Measurements from ENCODE around the gene THOC2. TPM values are rescaled to one million over a fixed set of nuclear protein-coding genes. Genes with fewer than 3 reads are reported as not detected.
"Not testable (repeated sequence)": the region's sequence is repeated elsewhere in the genome, so short reads cannot be mapped to it uniquely, and the experiment has no call there.

The THOC2 gene
- total RNA-seq, 1 experiment from 2014 or later = 57.0 TPM

DNA sequence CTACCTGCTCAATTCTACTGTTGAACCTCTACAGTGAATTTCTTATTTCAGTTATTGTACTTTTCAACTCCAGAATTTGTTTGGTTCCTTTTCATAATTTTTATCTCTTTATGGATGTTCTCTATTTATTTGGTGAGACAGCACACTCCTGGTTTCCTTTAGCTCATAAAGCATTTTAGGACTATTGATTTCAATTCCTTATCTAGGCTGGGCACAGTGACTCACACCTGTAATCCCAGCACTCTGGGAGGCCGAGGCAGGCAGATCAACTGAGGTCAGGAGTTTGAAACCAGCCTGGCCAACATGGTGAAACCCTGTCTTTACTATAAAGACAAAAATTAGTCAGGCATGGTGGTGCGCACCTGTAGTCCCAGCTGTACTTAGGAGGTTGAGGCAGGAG, 57.7 kb downstream of the THOC2 start:
- no peak for DNase-seq (ENCODE audit: low read depth)

DNA sequence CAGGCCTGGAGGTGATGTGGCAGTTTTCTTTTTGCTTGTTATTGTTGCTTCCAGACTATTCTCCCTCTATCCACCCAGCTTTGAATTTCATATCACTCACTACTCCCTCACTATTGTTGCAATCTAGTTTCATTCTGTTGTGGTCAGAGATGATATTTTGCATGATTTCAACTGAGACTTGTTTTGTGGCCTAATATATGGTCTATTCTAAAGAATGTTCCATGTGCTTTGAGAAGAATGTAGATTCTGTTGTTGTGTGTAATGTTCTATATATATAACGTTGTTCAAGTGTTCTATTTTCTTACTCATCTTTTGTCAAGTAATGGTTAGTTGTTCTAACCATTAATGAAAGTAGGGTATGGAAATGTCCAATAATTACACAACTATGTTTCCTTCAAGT, 59.0 kb downstream of the THOC2 start:
- no peak for DNase-seq (ENCODE audit: low read depth)

DNA sequence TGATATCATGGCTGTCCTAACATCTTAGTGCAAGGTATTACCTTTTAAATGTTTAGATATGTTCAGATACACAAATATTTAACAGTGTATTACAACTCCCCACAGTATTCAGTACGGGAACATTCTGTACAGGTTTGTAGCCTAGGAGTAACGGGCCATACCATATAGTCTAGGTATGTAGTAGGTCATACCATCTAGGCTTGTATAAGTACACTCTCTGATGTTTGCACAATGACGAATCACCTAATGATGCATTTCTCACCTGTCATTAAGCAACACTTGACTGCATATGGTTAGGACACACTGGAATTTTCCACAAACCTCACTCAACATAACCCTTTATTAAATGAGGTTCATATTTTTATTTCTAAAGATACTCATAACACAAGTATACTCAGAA, 67.7 kb downstream of the THOC2 start:
- DNase-seq (ENCODE audit: low read depth) = peak; percentile 49

- DNase-seq (ENCODE audit: low read depth) = peak; percentile 47
Observed at GRCh38 chrX:123664467-123665167, 68.2 kb downstream of the THOC2 start.

DNA sequence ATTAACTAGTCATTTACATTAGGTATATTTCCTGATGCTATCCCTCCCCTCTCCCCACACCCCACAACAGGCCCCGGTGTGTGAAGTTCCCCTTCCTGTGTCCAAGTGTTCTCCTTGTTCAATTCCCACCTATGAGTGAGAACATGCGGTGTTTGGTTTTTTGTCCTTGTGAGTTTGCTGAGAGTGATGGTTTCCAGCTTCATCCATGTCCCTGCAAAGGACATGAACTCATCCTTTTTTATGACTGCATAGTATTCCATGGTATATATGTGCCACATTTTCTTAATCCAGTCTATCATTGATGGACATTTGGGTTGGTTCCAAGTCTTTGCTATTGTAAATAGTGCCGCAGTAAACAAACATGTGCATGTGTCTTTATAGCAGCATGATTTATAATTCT, 69.1 kb downstream of the THOC2 start:
- DNase-seq (ENCODE audit: low read depth) = not testable (repeated sequence)

DNA sequence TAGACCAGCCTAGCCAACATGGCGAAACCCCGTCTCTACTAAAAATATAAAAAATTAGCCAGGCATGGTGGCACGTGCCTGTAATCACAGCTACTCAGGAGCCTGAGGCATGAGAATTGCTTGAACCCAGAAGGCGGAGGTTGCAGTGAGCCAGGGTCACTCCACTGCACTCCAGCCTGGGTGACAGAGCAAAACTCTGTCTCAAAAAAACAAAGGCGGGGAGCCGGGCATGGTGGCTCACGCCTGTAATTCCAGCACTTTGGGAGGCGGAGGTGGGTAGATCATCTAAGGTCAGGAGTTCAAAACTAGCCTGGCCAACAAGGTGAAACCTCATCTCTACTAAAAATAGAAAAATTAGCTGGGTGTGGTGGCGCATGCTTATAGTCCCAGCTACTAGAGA, 76.3 kb downstream of the THOC2 start:
- not testable (repeated sequence) for DNase-seq (ENCODE audit: low read depth)

GRCh38 chrX:123648811-123649181, 84.1 kb downstream of the THOC2 start:
- not testable (repeated sequence) for DNase-seq (ENCODE audit: low read depth)

DNA sequence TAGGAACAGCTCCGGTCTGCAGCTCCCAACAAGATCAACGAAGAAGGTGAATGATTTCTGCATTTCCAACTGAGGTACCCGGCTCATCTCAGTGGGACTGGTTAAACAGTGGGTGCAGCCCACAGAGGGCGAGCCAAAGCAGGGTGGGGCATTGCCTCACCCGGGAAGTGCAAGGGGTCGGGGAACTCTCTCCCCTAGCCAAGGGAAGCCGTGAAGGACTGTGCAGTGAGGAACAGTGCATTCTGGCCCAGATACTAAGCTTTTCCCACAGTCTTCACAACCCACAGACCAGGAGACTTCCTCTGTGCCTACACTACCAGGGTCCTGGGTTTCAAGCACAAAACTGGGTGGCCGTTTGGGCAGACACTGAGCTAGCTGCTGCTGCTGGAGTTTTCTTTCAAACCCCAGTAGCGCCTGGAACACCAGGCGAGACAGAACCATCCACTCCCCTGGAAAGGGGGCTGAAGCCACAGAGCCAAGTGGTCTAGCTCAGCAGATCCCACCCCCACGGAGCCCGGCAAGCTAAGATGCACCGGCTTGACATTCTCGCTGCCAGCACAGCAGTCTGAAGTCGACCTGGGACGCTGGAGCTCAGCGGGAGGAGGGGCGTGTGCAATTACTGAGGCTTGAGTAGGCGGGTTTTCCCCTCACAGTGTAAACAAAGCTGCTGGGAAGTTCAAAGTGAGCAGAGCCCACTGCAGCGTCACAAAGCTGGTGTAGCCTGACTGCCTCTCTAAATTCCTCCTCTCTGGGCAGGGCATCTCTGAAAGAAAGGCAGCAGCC, 84.6 kb downstream of the THOC2 start:
- DNase-seq (ENCODE audit: low read depth) = no peak

DNA sequence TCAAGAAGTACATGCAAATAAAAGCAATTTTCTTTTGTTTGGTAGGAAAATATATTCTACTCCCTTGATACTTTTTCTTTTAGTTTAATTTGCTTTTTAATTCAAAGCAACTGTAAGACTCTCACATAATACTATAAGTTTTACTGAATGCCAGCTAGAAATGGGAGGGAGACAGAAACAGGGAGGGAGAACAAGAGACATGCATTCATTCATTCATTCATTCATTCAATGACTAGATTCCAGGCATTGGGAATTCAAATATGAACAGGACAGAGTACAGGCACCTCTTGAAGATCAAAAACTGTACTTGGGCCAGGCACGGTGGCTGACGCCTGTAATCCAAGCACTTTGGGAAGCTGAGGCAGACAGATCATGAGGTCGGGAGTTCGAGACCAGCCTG, 85.6 kb downstream of the THOC2 start:
- no peak for DNase-seq (ENCODE audit: low read depth)

DNA sequence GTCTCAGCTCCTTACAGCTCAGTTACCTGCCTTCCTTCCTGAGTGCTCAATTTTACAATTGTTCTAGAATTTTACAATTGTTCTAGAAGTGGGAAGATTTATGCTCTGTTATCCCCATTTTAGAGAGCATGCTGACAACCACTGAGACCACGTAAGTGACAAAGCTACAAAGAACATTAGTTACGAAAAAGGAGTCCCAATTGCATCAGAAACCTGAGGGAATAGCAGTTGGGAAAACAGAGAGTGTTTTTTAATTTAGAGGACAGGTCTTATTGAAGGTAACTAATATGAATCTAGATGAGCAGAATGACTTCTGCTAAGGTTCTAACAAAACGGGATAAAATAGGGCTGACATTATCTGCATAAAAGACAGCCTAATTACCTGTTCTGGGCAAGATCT, 103.3 kb downstream of the THOC2 start:
- DNase-seq (ENCODE audit: low read depth) = no peak

DNA sequence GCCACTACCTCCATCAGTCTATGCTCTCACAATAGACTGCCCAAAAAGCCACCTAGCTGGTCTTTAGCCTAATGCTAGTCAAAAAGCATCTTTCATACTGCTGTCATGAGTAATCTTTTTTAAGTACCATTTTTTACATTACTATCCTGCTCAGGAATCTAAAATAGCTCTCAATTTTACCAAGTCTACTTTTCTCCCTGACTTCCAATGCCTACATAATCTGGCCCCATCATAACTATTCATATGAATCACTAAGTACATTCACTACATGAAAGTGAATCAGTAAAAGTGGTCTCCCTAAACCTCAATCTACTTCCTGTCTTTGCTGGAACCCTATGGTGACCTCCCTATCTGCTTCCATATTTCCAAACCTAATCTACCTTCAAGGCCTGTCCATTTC, 105.9 kb downstream of the THOC2 start:
- peak; percentile 57 for DNase-seq (ENCODE audit: low read depth)

GRCh38 chrX:123625952-123626351, 106.9 kb downstream of the THOC2 start:
- DNase-seq (ENCODE audit: low read depth) = no peak

DNA sequence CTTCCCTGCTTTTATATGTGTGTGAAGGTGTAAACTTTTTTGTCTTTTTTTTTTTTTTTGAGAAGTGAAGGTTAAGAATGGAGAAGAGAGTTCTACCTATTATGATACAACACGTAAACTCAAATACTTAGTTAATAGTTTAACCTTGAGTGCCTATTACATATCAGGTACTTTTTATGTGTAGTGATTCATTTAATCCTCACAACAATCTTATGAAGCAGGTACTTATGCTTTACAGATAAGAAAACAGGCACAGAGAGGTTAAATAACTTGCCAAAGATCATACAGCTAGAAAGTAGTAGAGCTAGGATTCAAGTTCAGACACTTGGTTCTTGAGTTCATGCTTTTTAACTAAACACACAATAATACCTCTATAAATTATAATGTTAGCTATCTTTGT, 107.4 kb downstream of the THOC2 start:
- DNase-seq (ENCODE audit: low read depth) = no peak

- no peak for DNase-seq (ENCODE audit: low read depth)
Observed at GRCh38 chrX:123617007-123617406, 115.8 kb downstream of the THOC2 start.

- DNase-seq (ENCODE audit: low read depth) = peak; percentile 15
Observed at GRCh38 chrX:123610915-123611314, 121.9 kb downstream of the THOC2 start.

GRCh38 chrX:123607806-123608205, 125.0 kb downstream of the THOC2 start:
- no peak for DNase-seq (ENCODE audit: low read depth)

DNA sequence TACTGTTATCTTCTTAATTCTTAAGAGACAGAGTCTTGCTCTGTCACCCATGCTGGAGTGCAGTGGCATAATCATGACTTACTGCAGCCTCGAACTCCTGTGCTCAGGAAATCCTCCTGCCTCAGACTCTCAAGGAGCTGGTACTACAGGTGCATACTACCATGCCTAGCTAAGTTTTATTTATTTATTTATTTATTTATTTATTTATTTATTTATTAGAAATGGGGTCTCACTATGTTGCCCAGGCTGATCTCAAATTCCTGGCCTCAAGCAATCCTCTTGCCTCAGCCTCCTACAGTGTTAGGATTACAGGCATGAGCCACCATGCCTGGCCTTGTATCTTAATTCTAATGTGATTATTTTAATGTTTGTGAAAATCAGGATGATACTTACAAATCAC, 125.6 kb downstream of the THOC2 start:
- no peak for DNase-seq (ENCODE audit: low read depth)

DNA sequence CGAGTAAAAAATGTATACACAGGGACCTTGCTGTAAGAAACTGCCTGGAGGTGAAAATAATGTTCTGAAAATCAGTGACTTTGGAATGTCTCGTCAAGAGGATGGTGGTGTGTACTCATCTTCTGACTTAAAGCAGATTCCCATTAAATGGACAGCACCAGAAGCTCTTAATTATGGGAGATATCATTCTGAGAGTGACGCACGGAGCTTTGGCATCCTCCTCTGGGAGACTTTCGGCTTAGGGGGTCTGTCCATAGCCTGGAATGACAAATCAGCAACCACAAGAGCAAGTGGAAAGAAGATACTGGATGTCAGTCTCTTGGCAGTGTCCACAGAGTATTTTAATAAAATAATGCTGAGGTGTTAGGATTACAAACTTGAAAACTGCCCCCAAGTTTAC, 129.4 kb downstream of the THOC2 start:
- DNase-seq (ENCODE audit: low read depth) = no peak

- DNase-seq (ENCODE audit: low read depth) = no peak
Observed at GRCh38 chrX:123601437-123601836, 131.4 kb downstream of the THOC2 start.

GRCh38 chrX:123600181-123600580, 132.7 kb downstream of the THOC2 start:
- DNase-seq (ENCODE audit: low read depth) = no peak

- peak; percentile 8 for DNase-seq (ENCODE audit: low read depth)
Observed at GRCh38 chrX:123590842-123591486, 141.9 kb downstream of the THOC2 start.

DNA sequence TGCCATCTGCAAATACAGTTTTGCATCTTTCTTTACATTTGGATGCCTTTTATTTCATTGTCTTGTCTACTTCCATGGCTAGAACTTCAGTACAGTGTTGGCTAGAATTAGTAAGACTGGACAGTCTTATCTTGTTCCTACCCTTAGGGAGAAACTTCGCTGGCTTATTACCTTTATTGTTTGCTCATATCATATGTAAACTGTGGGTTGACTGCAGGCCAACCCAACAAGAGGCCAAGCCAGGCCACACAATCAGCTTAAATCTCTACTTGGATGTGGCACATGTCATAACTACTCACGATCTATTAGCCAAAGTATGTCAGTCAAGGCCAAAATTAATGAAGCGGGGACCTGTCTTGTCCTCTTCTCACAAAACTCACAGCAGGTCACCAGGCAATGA, 144.1 kb downstream of the THOC2 start:
- no peak for DNase-seq (ENCODE audit: low read depth)

- DNase-seq (ENCODE audit: low read depth) = no peak
Observed at GRCh38 chrX:123581586-123581985, 151.3 kb downstream of the THOC2 start.

All from LHCN-M2 (cell line).